Endothelial cell of umbilical vein (primary cell): ENCODE data around the gene TXNDC17. TPM values are rescaled to one million over a fixed set of nuclear protein-coding genes. Genes with fewer than 3 reads are reported as not detected.

Experiments
- BruUV-seq: library from RNA; stranded (reverse); fragments of 400-500 nt; replicated peaks from 2 replicates; lab custom pipeline; 2021; lab: Mats Ljungman, UMichigan
- CTCF ChIA-PET: fragments of 300-600, 350-600 bp; sonication (Branson Sonifier 250); formaldehyde crosslinking; loops from one replicate; lab custom pipeline; 2021; ENCODE audit warnings: antibody characterized with exemption, inconsistent platforms; lab: Charles Lee
- POLR2A ChIA-PET: fragments of 300-600, 350-600 bp; sonication (Branson Sonifier 250); formaldehyde crosslinking; loops from one replicate; lab custom pipeline; 2021; ENCODE audit warnings: antibody characterized with exemption, inconsistent platforms; lab: Charles Lee
- DNase-seq: peaks from one replicate; pipeline ENCODE4 v3.0.0-alpha.2; 2011; ENCODE audit warnings: low read depth, low spot score
- FAIRE-seq: peaks from 2 replicates; lab custom pipeline; 2011; peaks lifted over from hg19 to GRCh38; lab: Jason Lieb, UNC
- H2AFZ ChIP-seq: 2 replicates; pipeline ENCODE4 v1.6.0; 2012; ENCODE audit warnings: low read depth, low read length, control low read depth, inconsistent platforms
- H3K27ac ChIP-seq: 2 replicates; pipeline ENCODE4 v1.5.1; 2011; ENCODE audit warnings: low read depth, mild to moderate bottlenecking, control low read depth, low read length, moderate library complexity; ENCODE audit not compliant: insufficient read depth
- H3K27me3 ChIP-seq, 2 experiments: 2 replicates each; pipeline versions ENCODE4 v1.6.0 to v1.6.1; 2011; ENCODE audit warnings: low read length in 2 of 2, mixed read lengths in 1 of 2; ENCODE audit not compliant: control insufficient read depth in 2 of 2, insufficient read depth in 2 of 2
- H3K36me3 ChIP-seq, 2 experiments: 2 replicates in 1 of 2; 3 replicates in 1 of 2; pipeline ENCODE4 v1.5.1; 2011; ENCODE audit warnings: low read length in 2 of 2, mild to moderate bottlenecking in 1 of 2, moderate library complexity in 1 of 2; ENCODE audit not compliant: control insufficient read depth in 2 of 2, insufficient read depth in 2 of 2; ENCODE audit errors: extremely low read depth in 1 of 2
- H3K4me1 ChIP-seq: 3 replicates; pipeline ENCODE4 v1.5.1; 2011; ENCODE audit warnings: mild to moderate bottlenecking, low read length; ENCODE audit not compliant: control insufficient read depth, insufficient read depth; ENCODE audit errors: extremely low read depth
- H3K4me2 ChIP-seq: 2 replicates; pipeline ENCODE4 v1.6.1; 2011; ENCODE audit warnings: low read length, control low read depth, mixed read lengths; ENCODE audit not compliant: insufficient read depth
- H3K4me3 ChIP-seq, 3 experiments: fragments of 200-600 bp in 1 of 3; sonication (generic), shearing (Covaris generic) in 1 of 3; replicated peaks in 1 of 3; 2 replicates each; pipeline ENCODE4 v1.5.1; 2011 to 2016; ENCODE audit warnings: control low read depth in 3 of 3, low read length in 3 of 3, mild to moderate bottlenecking in 2 of 3, inconsistent platforms in 1 of 3, low read depth in 1 of 3, moderate library complexity in 1 of 3; ENCODE audit not compliant: insufficient read depth in 1 of 3
- H3K79me2 ChIP-seq: 2 replicates; pipeline ENCODE4 v1.6.0; 2012; ENCODE audit warnings: low read length, inconsistent platforms; ENCODE audit not compliant: control insufficient read depth, insufficient read depth
- H3K9ac ChIP-seq: replicated peaks from 2 replicates; pipeline ENCODE3; 2011; ENCODE audit warnings: low read length, control low read depth; ENCODE audit not compliant: insufficient read depth; ENCODE audit errors: extremely low read depth
- H3K9me1 ChIP-seq: replicated peaks from 3 replicates; pipeline ENCODE4 v1.6.0; 2011; ENCODE audit warnings: mild to moderate bottlenecking, low read length; ENCODE audit not compliant: control insufficient read depth, insufficient read depth; ENCODE audit errors: extremely low read depth
- H3K9me3 ChIP-seq: replicated peaks from 2 replicates; pipeline ENCODE4 v1.5.1; 2012; ENCODE audit warnings: low read length, inconsistent platforms; ENCODE audit not compliant: control insufficient read depth, insufficient read depth
- H4K20me1 ChIP-seq: replicated peaks from 2 replicates; pipeline ENCODE3; 2011; ENCODE audit warnings: mild to moderate bottlenecking, low read length; ENCODE audit not compliant: control insufficient read depth, insufficient read depth; ENCODE audit errors: extremely low read depth
- CTCF ChIP-seq, 2 donors: IDR thresholded peaks; 1 replicate in 1 of 2; 2 replicates in 1 of 2; pipeline ENCODE4 v1.5.1; 2011; ENCODE audit warnings: low read length in 2 of 2, mild to moderate bottlenecking in 2 of 2, moderate library complexity in 2 of 2, control low read depth in 1 of 2, inconsistent platforms in 1 of 2, low read depth in 1 of 2; ENCODE audit not compliant: insufficient read depth in 1 of 2; ENCODE audit errors: extremely low read depth in 1 of 2
- EZH2 ChIP-seq: IDR thresholded peaks from 2 replicates; pipeline ENCODE4 v1.6.1; 2012; ENCODE audit warnings: borderline replicate concordance, low read depth, mild to moderate bottlenecking, moderate library complexity, low read length, inconsistent platforms; ENCODE audit not compliant: severe bottlenecking
- FOS ChIP-seq: IDR thresholded peaks from 2 replicates; pipeline ENCODE4 v1.6.1; 2011; ENCODE audit warnings: mild to moderate bottlenecking, low read length, moderate library complexity, borderline replicate concordance; ENCODE audit not compliant: insufficient read depth
- GATA2 ChIP-seq: IDR thresholded peaks from 2 replicates; pipeline ENCODE4 v1.7.0; 2011; ENCODE audit warnings: low read depth, mild to moderate bottlenecking, moderate library complexity, mixed read lengths, low read length; ENCODE audit not compliant: insufficient read length, insufficient read depth
- JUN ChIP-seq: IDR thresholded peaks from 2 replicates; pipeline ENCODE4 v1.6.1; 2011; ENCODE audit warnings: borderline replicate concordance, low read depth; ENCODE audit not compliant: insufficient read length, insufficient read depth
- MAX ChIP-seq: IDR thresholded peaks from 2 replicates; pipeline ENCODE4 v1.6.1; 2011; ENCODE audit not compliant: insufficient read depth, insufficient read length
- MYC ChIP-seq: IDR thresholded peaks from one replicate; pipeline ENCODE4 v1.6.1; 2011; ENCODE audit warnings: mild to moderate bottlenecking, low read depth, low read length
- POLR2A ChIP-seq: IDR thresholded peaks from 2 replicates; pipeline ENCODE4 v1.6.1; 2012; ENCODE audit warnings: low read depth, mild to moderate bottlenecking, control low read depth, low read length
- POLR2AphosphoS5 ChIP-seq: IDR thresholded peaks from 2 replicates; pipeline ENCODE4 v1.6.1; 2012; ENCODE audit warnings: low read depth, mild to moderate bottlenecking, control low read depth, low read length, moderate library complexity; ENCODE audit not compliant: insufficient read depth
- dilution Hi-C: fragments of 300-500 bp; cut with MboI; formaldehyde crosslinking; loops from one replicate; pipeline ENCODE4 v1.15.0; 2019; ENCODE audit warnings: low sequenced_read_pairs; ENCODE audit not compliant: extremely low pct_ligation_motif_present
- intact Hi-C: fragments of 100-400 bp; cut with micrococcal nuclease; formaldehyde crosslinking; loops from one replicate; pipeline ENCODE4 v1.10.0; 2022
- polyA plus RNA-seq, 4 experiments: library from polyadenylated mRNA; depleted of rRNA in 3 of 4; stranded (reverse) in 3 of 4; unstranded in 1 of 4; fragments of >200 nt; gene quantifications; 2 replicates each; pipeline versions ENCODE4 v1.2.1 to v1.2.3, GENCODE V29; 2011 to 2012; ENCODE audit warnings: missing spikeins in 1 of 4
- total RNA-seq: library from RNA; stranded (reverse); gene quantifications from 2 replicates; pipeline ENCODE4 v1.2.3, GENCODE V29; 2021

The TXNDC17 gene
- total and polyA plus RNA-seq, 2 donors (not counting 3 experiments of a cell fraction or from before 2014, with no cell fraction given) = 101 to 297 TPM

- intact Hi-C loops (no loop called here), dilution Hi-C loops (no loop called here)
- Histone ChIP-seq H3K9ac (no peak overlapping the region), H3K9me1 (no peaks in the 10 kb centered on the region), H3K9me3 (no peaks in the 10 kb centered on the region), H3K27ac (no peak overlapping the region), H3K4me2 (no peak overlapping the region), H3K79me2 (no peaks in the 10 kb centered on the region), H4K20me1 (no peaks in the 10 kb centered on the region), H3K4me1 (no peaks in the 10 kb centered on the region), H3K36me3 (no peaks in the 10 kb centered on the region), H2AFZ (no peak overlapping the region), H3K27me3 (peaks cover 0 to 2% of the 10 kb centered on the region in 2 experiments), H3K4me3 (no peak overlapping the region)
- no peak for DNase-seq
- TF ChIP-seq MYC (no peak), GATA2 (no peak), CTCF (IDR thresholded peaks at IDR 0.05; ENCODE audit: extremely low read depth in 1 of 2, insufficient read depth in 1 of 2, low read depth in 1 of 2, low read length in 2 of 2) (no peak), MAX (no peak), POLR2AphosphoS5 (no peak), POLR2A (no peak), JUN (no peak), FOS (no peak), EZH2 (no peak)
- FAIRE-seq = no peak
- ChIA-PET CTCF (interaction anchor here (1.4 to 3.3 kb wide), 2 partner anchors 173 to 240 kb away, joined by 7 to 9 read pairs; no protein-coding TSS in a partner anchor), POLR2A (no interaction called here)
- BruUV-seq = no TSS peak
Measured at GRCh38 chr17:6670571-6670970, 29.7 kb downstream of the TXNDC17 start.
